ENCODE results near the gene LAMP2.

DNA sequence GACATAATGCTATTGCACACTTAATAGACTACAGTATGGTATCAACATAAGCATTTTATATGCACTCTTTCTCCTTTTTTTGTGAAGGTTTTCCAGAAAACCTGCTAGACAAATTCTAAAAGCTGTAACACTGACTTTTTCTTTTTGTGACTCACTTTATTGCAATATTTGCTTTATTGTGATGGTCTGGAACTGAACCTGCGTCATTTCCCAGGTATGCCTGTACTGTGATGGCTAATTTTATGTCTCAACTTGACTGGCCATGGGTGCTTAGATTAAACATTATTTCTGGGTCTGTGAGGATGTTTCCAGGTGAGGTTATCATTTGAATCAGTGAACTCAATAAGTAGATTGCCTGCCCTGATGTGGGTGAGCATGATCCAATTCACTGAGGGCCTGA is 35.5 kb upstream of the LAMP2 start:
- TF ChIP-seq ZNF274 (IDR thresholded peaks at IDR 0.05; ENCODE audit: low read depth, low read length) (no peak), SUZ12 (IDR thresholded peaks at IDR 0.05; ENCODE audit: extremely low read depth, insufficient read depth, insufficient read length) (no peak), YY1 (IDR thresholded peaks at IDR 0.05; ENCODE audit: insufficient read depth, insufficient read length) (no peak)

All from NT2/D1 (cell line).